Stimulated activated CD8-positive, alpha-beta memory T cell treated with anti-CD3 and anti-CD28 coated beads, Interleukin-4, amount 100 ng/mL, for 48 hours (primary cell): ENCODE data around the gene NECTIN4.
A peak's percentile ranks its signal among the peaks of the same experiment; 100 is the strongest.

Experiments used
- DNase-seq: peaks from one replicate; pipeline ENCODE4 v3.0.0-alpha.2; 2020

Gene NECTIN4

GRCh38 chr1:161111117-161111516 is 21.8 kb upstream of the NECTIN4 start:
- no peak for DNase-seq

GRCh38 chr1:161106431-161106830 is 17.1 kb upstream of the NECTIN4 start:
- DNase-seq = no peak

DNA sequence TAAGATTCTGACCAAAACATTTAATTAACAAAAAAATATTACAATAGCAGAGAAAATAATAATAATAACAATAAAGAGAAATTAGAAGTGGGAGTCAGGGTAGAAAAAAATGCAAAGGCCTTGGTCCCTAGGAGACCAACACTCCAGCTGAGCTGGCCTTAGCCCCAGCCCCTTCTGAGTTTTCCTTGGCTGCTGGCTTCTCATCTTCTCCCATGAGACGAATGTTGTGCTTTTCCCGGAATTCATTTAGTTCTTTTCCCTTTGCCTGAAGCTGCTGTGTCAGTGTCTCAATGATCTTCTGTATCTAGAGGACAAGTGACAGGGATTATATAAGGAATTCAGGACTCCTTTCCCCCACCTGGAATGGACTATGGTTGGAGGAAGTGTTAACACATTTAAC is 11.2 kb upstream of the NECTIN4 start:
- DNase-seq = peak; percentile 1

GRCh38 chr1:161099090-161099802 is 9.9 kb upstream of the NECTIN4 start:
- peak; percentile 21 for DNase-seq

GRCh38 chr1:161098210-161099068 is 9.1 kb upstream of the NECTIN4 start, which contains the start of gene KLHDC9:
Gene KLHDC9, plus strand, starts transcription at chr1:161098361. Its CDS starts 175 bp downstream, at chr1:161098536.
- DNase-seq = peak; percentile 80

DNA sequence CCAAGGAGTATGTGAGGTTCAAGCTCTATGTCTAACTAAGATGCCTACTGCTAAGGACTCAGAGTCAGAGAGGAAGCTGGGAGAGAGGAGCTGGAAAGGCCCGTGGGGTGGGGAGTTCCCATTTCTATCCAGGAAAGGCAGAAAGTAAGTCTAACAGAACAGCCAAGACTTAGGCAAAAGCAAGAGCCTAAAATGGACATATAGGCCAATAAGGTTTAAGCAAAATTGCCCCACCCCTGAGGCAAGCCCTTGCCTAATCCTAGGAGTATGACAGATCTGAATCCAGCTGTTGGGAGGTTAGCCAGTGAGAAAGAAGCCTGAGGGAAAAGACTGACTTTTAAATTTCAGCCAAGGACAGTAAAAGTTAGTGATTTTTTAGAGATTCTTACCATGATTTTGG is 7.2 kb upstream of the NECTIN4 start:
- peak; percentile 22 for DNase-seq

GRCh38 chr1:161096015-161096414 is 6.7 kb upstream of the NECTIN4 start:
- peak; percentile 16 for DNase-seq

- no peak for DNase-seq
These were observed 5.9 kb upstream of the NECTIN4 start for GRCh38 chr1:161095230-161095629.

DNA sequence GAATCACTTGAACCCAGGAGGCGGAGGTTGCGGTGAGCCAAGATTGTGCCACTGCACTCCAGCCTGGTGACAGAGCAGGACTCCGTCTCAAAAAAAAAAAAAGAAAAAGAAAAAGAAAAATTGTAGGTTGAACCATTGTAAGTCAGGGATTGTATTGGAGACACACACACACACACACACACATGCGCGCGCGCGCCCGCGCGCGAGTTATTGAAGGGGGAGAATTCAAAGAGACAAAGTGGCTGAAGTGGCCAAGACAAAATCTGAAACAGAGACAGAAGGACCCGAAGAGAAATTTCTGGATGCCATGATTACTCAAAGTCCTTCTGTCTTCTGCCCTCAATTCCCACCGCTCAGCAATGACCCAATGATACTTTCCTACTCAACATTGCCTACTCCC is 5.1 kb upstream of the NECTIN4 start:
- DNase-seq = peak; percentile 22

DNA sequence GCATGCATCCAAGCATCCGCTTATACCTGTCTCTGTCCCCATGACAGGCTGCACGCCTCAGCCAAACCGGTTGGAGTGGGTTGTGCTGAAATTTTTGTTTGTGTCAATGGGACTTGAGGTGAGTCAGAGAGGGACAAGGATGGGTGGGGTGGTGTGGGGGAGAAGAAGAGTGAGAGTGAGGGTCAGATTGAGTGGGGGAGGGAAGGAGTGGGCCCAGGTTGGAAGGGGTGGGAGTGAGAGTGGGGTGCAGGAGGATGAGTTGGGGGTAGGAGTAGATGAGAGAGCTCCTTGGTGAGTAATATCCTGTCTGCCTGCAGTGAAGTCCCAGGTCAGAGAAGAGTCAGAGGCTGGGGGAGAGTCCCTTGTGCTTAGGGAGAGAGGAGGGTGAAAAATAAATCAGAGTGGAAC is 3.3 kb upstream of the NECTIN4 start:
- DNase-seq = peak; percentile 62

DNA sequence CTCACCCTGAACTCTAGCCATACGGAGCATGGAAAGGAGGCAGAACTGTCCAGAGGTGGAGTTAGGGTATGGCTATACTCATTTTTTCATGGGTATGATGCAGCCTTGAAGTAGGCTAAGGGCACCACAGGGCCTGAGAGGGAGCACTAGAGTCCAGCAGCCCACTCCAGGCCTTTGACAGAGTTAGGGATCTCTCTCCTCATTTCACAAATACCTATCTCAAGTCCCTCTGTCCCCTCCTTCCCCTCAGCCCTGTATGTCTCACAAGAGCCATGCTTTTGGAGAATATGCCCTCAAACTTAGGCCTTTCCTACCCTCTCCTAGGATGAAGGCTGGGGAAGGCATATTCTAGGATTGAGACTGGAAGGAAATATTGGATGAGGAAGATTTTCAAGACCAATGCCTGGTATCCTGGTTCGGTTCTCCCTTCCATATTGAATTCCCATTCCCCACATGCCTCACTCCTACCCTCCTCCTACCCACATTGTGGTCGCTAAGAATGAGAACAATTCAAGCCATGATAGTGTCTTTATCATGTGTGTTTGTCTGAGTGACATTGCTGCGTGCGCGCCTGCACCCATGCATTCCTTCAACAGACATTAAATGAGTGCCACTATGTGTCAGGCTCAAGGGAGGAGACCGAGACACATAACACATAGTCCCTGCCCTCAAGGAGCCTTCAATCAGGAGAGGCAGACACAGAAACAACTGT is 2.6 kb upstream of the NECTIN4 start:
- DNase-seq = peak; percentile 24

DNA sequence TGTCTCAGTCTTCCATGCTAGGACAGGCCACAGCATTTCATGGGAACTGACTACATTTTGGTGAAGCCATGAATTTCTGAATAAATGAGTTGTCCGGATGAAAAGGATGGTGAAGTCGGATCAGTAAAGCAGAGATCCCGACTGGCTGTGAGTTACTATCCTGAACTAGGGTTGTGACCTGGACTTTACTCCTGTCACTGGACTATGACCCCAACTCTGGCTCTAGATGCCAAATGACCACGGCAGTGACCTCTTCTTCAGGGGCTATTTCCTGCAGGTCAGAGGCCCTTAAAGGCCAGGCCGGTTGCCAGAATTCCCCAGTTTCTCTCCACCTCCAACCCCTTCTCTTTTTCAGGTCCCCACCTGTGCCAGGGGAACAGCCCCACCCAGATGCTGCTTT is 1.7 kb upstream of the NECTIN4 start:
- DNase-seq = peak; percentile 17

- peak; percentile 14 for DNase-seq
These were observed 1.3 kb upstream of the NECTIN4 start for GRCh38 chr1:161090617-161091016.

DNA sequence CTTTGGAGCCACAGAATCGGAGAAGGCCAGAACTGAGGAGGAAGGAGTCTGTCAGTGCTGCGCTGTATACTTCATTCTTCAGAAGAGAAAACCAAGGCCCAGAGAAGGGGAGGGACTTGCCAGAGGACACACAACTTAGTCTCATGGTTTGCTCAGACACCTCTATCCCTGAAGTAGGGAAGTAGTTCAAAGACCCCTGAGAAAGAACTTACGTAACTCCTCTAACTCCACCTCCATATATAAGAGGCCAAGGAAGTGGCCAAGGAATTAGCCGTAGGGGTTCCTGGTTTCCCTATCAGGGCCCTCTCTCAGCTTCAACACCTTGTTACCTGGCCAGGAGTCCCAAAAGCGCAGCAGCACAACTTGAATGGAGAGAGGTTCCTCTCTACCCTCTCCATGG is 580 bp upstream of the NECTIN4 start:
- DNase-seq = no peak

GRCh38 chr1:161088587-161089110 is 709 bp downstream of the NECTIN4 start:
- peak; percentile 25 for DNase-seq

GRCh38 chr1:161086457-161086856 is 2.9 kb downstream of the NECTIN4 start:
- no peak for DNase-seq

DNA sequence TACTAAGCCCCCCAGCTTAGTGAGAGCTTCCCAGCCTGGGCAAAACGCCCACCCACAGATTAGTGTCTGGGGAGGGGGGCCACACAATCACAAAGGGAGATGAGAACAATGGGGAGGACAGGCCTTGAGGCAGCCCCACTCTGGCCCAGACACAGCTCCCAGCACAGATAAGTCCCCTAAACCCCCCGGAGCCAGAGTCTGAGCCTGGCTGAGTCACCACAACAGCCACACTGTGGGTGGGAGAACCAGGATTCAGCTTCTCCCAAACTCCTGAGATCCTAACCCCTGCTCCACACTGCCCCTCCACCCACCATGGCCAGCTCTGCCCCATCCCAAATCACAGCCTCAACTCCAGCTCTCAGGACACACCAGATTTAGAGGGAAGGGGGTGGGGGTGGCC is 4.2 kb downstream of the NECTIN4 start:
- no peak for DNase-seq

DNA sequence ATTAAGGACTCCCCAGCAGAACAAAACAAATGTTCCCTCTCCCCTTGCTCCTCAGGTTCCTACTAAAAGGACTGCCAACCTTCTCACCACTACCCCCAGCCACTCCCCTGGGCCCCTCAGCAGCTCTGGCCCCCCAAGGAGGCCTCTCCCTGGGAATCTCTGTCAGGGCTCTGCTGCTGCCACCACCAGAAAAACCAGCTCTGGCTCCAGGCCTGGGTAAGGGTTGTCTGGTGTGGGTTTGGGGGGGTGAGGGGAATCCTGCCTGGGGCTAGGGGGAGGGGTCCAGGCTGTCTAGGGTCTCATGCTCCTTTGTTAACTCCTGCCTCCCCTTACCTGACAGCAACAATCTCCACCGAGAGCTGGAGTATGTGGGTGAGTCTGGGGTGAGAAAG is 4.8 kb downstream of the NECTIN4 start:
- no peak for DNase-seq

- DNase-seq = no peak
These were observed 5.4 kb downstream of the NECTIN4 start for GRCh38 chr1:161083748-161084596.

DNA sequence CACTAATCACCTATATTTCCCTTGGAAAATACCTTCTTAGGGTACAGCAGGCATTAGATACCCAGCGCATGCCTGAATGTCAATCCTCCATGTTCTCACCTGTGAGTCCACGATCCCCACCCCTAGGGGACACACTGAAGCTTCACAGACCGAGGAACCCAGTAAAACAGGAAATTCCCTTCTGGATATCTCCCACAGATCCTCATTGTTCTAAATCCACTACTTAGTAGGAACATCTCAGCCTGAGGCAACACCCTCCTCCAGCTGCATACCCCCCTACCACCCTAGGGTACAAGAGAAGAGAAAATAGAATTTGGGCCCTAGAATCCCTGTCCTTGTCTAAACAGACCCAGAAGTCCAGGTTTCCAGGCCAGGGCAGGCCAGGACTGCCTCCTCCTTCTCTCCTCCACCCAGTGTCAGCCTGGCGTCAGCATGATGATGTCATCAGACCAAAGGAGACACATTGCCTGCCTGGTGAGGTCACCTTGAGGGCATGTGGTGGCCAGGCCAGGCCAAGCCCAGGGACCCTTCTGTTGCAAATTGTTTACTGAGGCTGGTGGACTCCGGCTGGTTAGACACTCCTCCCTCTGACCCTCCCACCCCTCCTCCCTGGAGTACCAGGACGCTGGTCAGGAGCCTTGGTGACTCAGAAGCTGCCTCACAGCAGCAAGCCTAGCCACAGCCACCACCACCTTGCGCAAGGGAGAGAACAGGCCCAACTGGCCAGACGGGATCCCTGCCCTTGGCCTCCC is 6.2 kb downstream of the NECTIN4 start:
- no peak for DNase-seq

DNA sequence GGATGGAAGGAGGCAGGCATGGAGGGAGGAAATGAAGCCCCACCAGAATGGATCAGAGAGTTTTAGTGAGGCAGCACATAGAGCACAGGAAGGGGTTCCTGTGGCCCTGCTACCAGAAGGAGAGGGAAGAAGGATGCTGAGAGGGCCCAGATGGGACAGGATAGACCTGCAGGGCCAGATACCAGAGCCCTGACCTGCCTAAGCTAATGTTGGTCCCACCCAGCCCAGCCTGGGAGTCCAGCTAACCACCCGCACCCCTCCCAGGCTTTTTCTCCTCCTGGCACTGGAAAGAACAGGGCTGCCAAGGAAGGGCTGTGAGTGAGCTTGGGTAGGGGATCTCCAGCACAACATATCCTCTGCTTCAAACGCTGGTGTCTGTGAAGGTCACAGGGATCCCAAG is 6.9 kb downstream of the NECTIN4 start:
- no peak for DNase-seq

DNA sequence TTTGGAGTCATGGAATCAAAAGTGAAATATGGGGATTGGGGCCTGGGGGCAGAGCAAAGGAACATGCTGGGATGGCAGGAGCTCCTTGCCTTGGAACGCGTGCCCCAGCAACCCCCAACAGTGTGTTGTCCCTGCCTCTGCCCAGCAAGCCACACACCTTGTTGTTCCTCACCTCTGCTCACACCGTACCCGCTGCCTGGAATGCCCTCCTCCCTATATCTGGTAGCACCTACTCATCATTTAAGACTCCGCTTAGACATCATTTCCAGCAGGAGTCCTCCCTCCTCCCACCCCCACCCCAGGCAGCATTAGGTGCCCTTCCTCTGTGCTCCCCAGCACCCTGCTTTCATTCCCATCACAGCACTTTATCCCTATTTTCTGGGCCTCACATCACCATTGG is 7.8 kb downstream of the NECTIN4 start:
- DNase-seq = no peak
